Smooth muscle cell (in vitro differentiated cells): ENCODE measurements around the gene TXNRD3. TPM values are rescaled to one million over a fixed set of nuclear protein-coding genes. Genes with fewer than 3 reads are reported as not detected.

ENCODE experiments used
- DNase-seq: peaks from one replicate; lab custom pipeline; 2025; ENCODE audit not compliant: unreplicated experiment; lab: John Stamatoyannopoulos, UW
- H2AFZ ChIP-seq: fragments of 200-600 bp; sonication (generic); 2 replicates; pipeline ENCODE4 v1.6.0; 2016; ENCODE audit warnings: antibody characterized with exemption, low read depth, mild to moderate bottlenecking
- H3F3A ChIP-seq: fragments of 200-600 bp; sonication (generic); 2 replicates; pipeline ENCODE4 v1.6.0; 2017; ENCODE audit warnings: antibody characterized with exemption, low read depth
- H3K27ac ChIP-seq: fragments of 200-600 bp; sonication (generic); 2 replicates; pipeline ENCODE4 v1.5.1; 2016; ENCODE audit warnings: low read depth, mild to moderate bottlenecking
- H3K27me3 ChIP-seq: fragments of 200-600 bp; sonication (generic); 2 replicates; pipeline ENCODE4 v1.6.1; 2016; ENCODE audit warnings: low read depth, mild to moderate bottlenecking
- H3K36me3 ChIP-seq: fragments of 200-600 bp; sonication (generic); 2 replicates; pipeline ENCODE4 v1.5.1; 2016; ENCODE audit warnings: low read depth
- H3K4me1 ChIP-seq: fragments of 200-600 bp; sonication (generic); 2 replicates; pipeline ENCODE4 v1.5.1; 2016; ENCODE audit warnings: low read depth
- H3K4me2 ChIP-seq: fragments of 200-600 bp; sonication (generic); 2 replicates; pipeline ENCODE4 v1.6.0; 2016; ENCODE audit warnings: mild to moderate bottlenecking
- H3K4me3 ChIP-seq: fragments of 200-600 bp; sonication (generic); 2 replicates; pipeline ENCODE4 v1.5.1; 2016; ENCODE audit warnings: mild to moderate bottlenecking
- H3K79me2 ChIP-seq: fragments of 200-600 bp; sonication (generic); 2 replicates; pipeline ENCODE4 v1.6.0; 2016; ENCODE audit warnings: low read depth, mild to moderate bottlenecking
- H3K9ac ChIP-seq: fragments of 200-600 bp; sonication (generic); 2 replicates; pipeline ENCODE4 v1.6.0; 2016; ENCODE audit warnings: low read depth
- H3K9me3 ChIP-seq: fragments of 200-600 bp; sonication (generic); replicated peaks from 2 replicates; pipeline ENCODE4 v1.5.1; 2016; ENCODE audit warnings: low read depth
- H4K20me1 ChIP-seq: fragments of 200-600 bp; sonication (generic); 2 replicates; pipeline ENCODE4 v1.6.0; 2016; ENCODE audit warnings: low read depth
- CTCF ChIP-seq: fragments of 200-600 bp; sonication (generic); IDR thresholded peaks from 2 replicates; pipeline ENCODE4 v1.5.1; 2017; ENCODE audit warnings: borderline replicate concordance, mild to moderate bottlenecking, antibody characterized with exemption; ENCODE audit not compliant: insufficient read depth, poor library complexity, severe bottlenecking
- WGBS: methylation state at CpG from one replicate; pipeline ENCODE4 v1.1.7; 2016; ENCODE audit warnings: low lambda C conversion rate; 5-methylcytosine and 5-hydroxymethylcytosine counted together
- polyA plus RNA-seq: library from polyadenylated mRNA; unstranded; fragments of >200 nt; fragmentation: Nextera tagmentation; extraction: Ambion mirVana; gene quantifications from 2 replicates; pipeline ENCODE4 v1.2.1, GENCODE V29; 2016
- total RNA-seq: library from RNA; depleted of rRNA; stranded (reverse); fragments of >200 nt; gene quantifications from 2 replicates; pipeline ENCODE4 v1.2.3, GENCODE V29; 2014

Gene TXNRD3
- total and polyA plus RNA-seq, 2 experiments from 2014 or later = 13.7 to 27.2 TPM

- Histone ChIP-seq H3K9ac (no peak overlapping the region), H3K4me3 (no peak overlapping the region), H3K79me2 (no peaks in the 10 kb centered on the region), H4K20me1 (no peaks in the 10 kb centered on the region), H3K27ac (no peak overlapping the region), H3K36me3 (no peaks in the 10 kb centered on the region), H3F3A (no peaks in the 10 kb centered on the region), H3K4me2 (no peak overlapping the region), H3K4me1 (no peaks in the 10 kb centered on the region), H3K9me3 (no peaks in the 10 kb centered on the region), H3K27me3 (peaks cover 27% of the 10 kb centered on the region), H2AFZ (no peak overlapping the region)
- 93% methylated on average over 8 of the region's 8 CpGs for whole genome bisulfite sequencing
- no peak for DNase-seq
- no peak for TF ChIP-seq CTCF
These were observed 8.8 kb upstream of the TXNRD3 start for GRCh38 chr3:126663750-126664149.

- Histone ChIP-seq H3K9ac (no peak overlapping the region), H4K20me1 (no peaks in the 10 kb centered on the region), H2AFZ (no peak overlapping the region), H3K4me2 (no peak overlapping the region), H3K36me3 (no peaks in the 10 kb centered on the region), H3K4me1 (no peaks in the 10 kb centered on the region), H3F3A (no peaks in the 10 kb centered on the region), H3K9me3 (no peaks in the 10 kb centered on the region), H3K27me3 (peaks cover 27% of the 10 kb centered on the region), H3K79me2 (no peaks in the 10 kb centered on the region), H3K4me3 (no peak overlapping the region), H3K27ac (no peak overlapping the region)
- TF ChIP-seq CTCF = no peak
- 76% methylated on average over 4 of the region's 4 CpGs for WGBS
- no peak for DNase-seq
These were observed 8.3 kb upstream of the TXNRD3 start for GRCh38 chr3:126663257-126663656.

- H3K9me3 ChIP-seq = no peaks in the 10 kb centered on the region
These were observed 6.8 kb upstream of the TXNRD3 start for GRCh38 chr3:126661532-126662364.

More at GRCh38 chr3:126661532-126662364, 6.8 kb upstream of the TXNRD3 start:
- no peak overlapping the region for H2AFZ ChIP-seq
- no peak overlapping the region for H3K4me2 ChIP-seq
- no peaks in the 10 kb centered on the region for H3F3A ChIP-seq
- no peak for DNase-seq
- peaks cover 27% of the 10 kb centered on the region for H3K27me3 ChIP-seq
- H3K79me2 ChIP-seq = no peaks in the 10 kb centered on the region
- no peaks in the 10 kb centered on the region for H3K36me3 ChIP-seq
- H3K9ac ChIP-seq = no peak overlapping the region
- H3K27ac ChIP-seq = no peak overlapping the region
- no peaks in the 10 kb centered on the region for H3K4me1 ChIP-seq
- no peak overlapping the region for H3K4me3 ChIP-seq
- TF ChIP-seq CTCF = no peak
- H4K20me1 ChIP-seq = no peaks in the 10 kb centered on the region
- WGBS = 83% methylated on average over 11 of the region's 11 CpGs
